Central memory CD8-positive, alpha-beta T cell (primary cell): ENCODE measurements around the gene JAK1.

ENCODE experiments used
- ATAC-seq: fragments of 150-1000 bp; cut with Tn5 transposase; replicated peaks from 2 replicates; pipeline ENCODE4 v1.10.0; 2022; ENCODE audit warnings: mild to moderate bottlenecking, moderate FRiP score, moderate number of reproducible peaks; ENCODE audit not compliant: poor library complexity, severe bottlenecking; ENCODE audit errors: extremely low read depth
- DNase-seq, 2 donors: peaks; one replicate each; pipeline ENCODE4 v3.0.0; 2021; ENCODE audit warnings: low spot score in 2 of 2
- H3K27ac Mint-ChIP-seq: one replicate; pipeline ENCODE4 v1.8.0; 2022; ENCODE audit warnings: low read depth, mild to moderate bottlenecking, moderate library complexity, mixed read lengths
- H3K27me3 Mint-ChIP-seq: one replicate; pipeline ENCODE4 v1.8.0; 2022; ENCODE audit warnings: mixed read lengths
- H3K36me3 Mint-ChIP-seq: one replicate; pipeline ENCODE4 v1.8.0; 2022; ENCODE audit warnings: mild to moderate bottlenecking, moderate library complexity, mixed read lengths; ENCODE audit not compliant: insufficient read depth
- H3K4me1 Mint-ChIP-seq: one replicate; pipeline ENCODE4 v1.8.0; 2022; ENCODE audit warnings: mixed read lengths
- H3K4me3 Mint-ChIP-seq: one replicate; pipeline ENCODE4 v1.8.0; 2022; ENCODE audit warnings: mild to moderate bottlenecking, moderate library complexity, mixed read lengths
- H3K9me3 Mint-ChIP-seq: one replicate; pipeline ENCODE4 v1.8.0; 2022; ENCODE audit warnings: mixed read lengths

Gene JAK1

DNA sequence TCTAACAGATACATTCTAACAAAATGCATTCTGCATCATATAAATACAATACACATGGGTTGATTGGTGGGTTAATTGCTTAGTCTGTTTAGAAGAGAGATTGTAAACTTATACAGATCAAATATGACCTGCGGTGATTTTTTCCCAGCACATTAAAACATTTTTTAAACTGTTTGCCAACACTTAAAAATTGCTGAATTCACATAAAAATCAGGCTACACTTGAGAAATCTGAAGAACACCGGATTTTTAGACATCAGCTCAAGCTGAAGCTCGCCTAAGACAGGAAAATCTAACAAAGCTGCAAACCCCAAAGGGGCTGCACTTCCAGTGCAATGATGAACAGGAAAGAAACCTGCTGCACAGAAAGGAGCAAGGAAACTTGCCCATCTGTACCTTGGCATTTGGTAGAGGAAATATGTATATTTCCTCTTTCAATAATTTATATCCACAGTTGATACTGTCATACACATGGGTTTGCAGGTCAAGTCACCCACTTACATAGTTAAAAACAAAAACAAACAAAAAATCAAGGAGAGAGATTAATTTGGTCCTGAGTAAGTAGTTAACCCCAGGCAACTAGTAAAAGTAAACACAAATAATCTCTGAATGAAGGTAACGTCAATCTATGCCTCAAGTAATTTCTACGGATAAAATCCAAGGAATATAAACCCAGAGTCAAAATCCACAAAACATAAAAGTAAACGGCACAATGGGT is 30.4 kb upstream of the JAK1 start:
- H3K4me1 Mint-ChIP-seq = peaks cover 7% of the 10 kb centered on the region

DNA sequence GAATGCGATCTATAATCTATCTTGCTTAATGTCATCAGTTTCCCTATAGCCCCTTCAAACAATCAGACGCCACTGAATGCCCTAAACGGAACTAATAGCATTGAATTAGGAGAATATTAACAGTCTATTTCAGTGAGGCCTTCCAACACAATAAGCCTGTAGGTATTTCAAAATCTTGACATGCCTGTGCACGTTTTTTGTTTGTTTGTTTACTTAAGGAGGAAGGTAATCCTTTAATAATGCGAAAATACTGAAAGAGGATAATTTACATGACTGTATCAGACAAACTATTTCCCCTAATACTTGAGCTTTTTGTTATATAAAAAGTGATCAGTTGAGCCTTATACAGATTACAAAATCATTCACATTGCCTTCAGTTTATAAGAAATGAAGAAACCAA is 29.0 kb upstream of the JAK1 start:
- DNase-seq (no peak), ATAC-seq (no peak)
- Mint-ChIP-seq H3K4me3 (no peak overlapping the region), H3K36me3 (no peaks in the 10 kb centered on the region), H3K4me1 (no peaks in the 10 kb centered on the region), H3K27me3 (no peaks in the 10 kb centered on the region), H3K27ac (no peak overlapping the region), H3K9me3 (no peaks in the 10 kb centered on the region)

More for the DNA sequence above, 30.4 kb upstream of the JAK1 start:
- Mint-ChIP-seq H3K4me3 (no peak overlapping the region), H3K9me3 (no peaks in the 10 kb centered on the region), H3K36me3 (peaks cover 1% of the 10 kb centered on the region), H3K27me3 (no peaks in the 10 kb centered on the region), H3K27ac (peak overlapping the region; percentile 1)
- ATAC-seq = no peak
- no peak for DNase-seq

DNA sequence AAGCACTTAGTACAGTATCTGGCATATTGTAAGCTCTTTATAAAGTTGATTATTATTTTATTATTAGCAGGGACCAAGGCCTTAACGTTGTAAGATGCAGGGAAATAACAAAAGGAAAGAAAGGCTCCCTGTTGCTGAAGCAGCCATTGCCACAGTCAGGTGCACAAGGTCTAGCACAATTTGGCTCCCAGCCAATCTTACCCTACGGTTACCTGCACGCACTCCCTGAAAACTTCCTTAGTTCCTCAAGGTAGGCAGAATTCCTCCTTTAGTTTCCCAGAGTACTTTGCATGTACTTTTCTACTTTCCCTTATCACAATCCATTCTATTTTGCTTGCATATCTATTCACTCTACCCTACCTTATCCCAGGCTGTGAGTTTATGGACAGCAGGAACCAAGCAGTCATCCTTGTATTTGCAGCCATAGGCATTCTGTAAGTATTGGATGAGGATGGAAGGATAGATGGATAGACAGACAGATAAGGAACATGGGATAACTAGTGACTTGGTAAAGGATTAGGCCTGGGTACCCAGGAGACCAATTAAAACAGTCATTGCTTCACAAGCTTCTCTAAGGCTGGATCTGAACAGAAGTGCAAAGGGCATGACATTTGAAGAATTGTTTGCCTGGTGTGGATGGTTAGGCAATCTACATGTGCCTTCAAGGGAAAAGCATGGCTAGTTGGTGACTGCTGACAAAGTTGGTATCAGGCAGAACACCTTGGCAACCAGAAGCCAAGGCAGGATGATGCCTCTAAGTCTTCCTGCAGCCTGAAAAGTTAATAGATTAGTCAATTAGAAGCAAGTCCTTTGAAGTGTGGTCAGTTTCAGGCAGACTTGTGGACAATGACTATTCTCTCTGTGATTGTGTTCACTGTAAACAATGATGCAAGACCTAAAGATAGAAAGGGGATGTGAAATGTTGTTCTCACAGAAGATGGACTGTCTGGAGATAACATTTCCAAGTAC is 20.8 kb upstream of the JAK1 start:
- H3K27me3 Mint-ChIP-seq = no peaks in the 10 kb centered on the region
- H3K9me3 Mint-ChIP-seq = no peaks in the 10 kb centered on the region
- no peaks in the 10 kb centered on the region for H3K36me3 Mint-ChIP-seq
- DNase-seq = no peak
- H3K4me1 Mint-ChIP-seq = peaks cover 10% of the 10 kb centered on the region
- H3K4me3 Mint-ChIP-seq = no peak overlapping the region
- H3K27ac Mint-ChIP-seq = no peak overlapping the region
- no peak for ATAC-seq

DNA sequence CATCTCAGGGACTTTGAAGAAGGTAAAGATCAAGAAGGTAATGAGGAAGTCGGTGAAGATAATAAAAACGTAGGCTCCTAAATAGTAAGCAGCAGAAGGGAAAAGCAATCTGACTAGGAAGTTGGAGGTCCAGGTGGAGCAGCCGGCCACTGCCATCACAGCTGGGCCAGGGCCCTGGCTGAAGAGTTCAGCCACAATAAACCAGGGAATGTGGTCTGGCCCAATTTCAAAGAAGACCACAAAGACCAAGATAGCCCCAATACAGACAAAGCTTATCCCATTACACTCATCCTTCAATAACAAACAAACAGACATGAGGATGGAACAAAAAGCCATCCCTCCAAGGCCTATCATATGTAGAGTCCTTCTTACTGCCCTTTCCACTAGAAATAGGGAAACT is 18.4 kb upstream of the JAK1 start:
- ATAC-seq = no peak
- no peak for DNase-seq
- peaks cover 10% of the 10 kb centered on the region for H3K4me1 Mint-ChIP-seq
- H3K4me3 Mint-ChIP-seq = no peak overlapping the region
- no peak overlapping the region for H3K27ac Mint-ChIP-seq
- H3K27me3 Mint-ChIP-seq = no peaks in the 10 kb centered on the region
- H3K36me3 Mint-ChIP-seq = no peaks in the 10 kb centered on the region
- no peaks in the 10 kb centered on the region for H3K9me3 Mint-ChIP-seq

DNA sequence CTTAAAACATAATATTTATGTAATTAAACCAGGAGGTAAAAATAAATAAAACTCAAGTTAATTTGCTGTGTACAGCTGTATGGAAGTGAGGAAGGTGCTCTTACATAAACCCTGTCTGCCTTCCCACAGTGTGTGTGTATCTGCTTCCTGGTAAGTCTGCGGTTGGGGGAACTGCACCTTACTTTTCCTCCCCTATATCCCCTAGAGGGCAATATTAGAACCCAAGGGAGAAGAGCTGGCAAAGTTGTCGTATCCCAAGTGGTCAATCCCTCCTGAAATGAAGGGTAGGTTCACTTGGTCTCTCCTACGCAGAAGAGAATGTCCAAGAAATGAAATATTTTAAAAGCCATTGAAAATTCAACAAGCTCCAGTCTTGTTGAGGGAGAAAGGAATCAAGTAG is 17.8 kb upstream of the JAK1 start:
- DNase-seq (no peak), ATAC-seq (no peak)
- Mint-ChIP-seq H3K4me1 (peaks cover 10% of the 10 kb centered on the region), H3K27ac (peak overlapping the region; percentile 59), H3K36me3 (no peaks in the 10 kb centered on the region), H3K27me3 (no peaks in the 10 kb centered on the region), H3K9me3 (no peaks in the 10 kb centered on the region), H3K4me3 (no peak overlapping the region)

DNA sequence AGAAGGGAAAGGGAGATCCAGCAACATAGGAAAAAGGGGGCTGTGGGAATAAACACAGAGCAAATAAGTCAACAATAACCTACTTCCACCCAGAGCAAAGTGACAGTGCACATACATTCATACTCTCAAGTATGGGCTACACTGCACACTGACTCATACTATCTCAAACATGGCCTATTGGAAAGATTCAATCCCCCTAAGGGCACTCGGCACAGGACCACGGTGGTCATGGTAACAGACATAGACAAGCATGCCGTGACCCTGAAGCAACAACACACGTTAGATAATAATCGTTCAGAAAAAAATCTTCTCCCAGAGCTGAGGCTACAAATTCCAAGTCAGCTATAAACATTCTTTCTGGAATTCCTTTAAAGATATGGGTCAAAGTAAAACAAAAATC is 16.8 kb upstream of the JAK1 start:
- no peak overlapping the region for H3K4me3 Mint-ChIP-seq
- H3K27me3 Mint-ChIP-seq = no peaks in the 10 kb centered on the region

DNA sequence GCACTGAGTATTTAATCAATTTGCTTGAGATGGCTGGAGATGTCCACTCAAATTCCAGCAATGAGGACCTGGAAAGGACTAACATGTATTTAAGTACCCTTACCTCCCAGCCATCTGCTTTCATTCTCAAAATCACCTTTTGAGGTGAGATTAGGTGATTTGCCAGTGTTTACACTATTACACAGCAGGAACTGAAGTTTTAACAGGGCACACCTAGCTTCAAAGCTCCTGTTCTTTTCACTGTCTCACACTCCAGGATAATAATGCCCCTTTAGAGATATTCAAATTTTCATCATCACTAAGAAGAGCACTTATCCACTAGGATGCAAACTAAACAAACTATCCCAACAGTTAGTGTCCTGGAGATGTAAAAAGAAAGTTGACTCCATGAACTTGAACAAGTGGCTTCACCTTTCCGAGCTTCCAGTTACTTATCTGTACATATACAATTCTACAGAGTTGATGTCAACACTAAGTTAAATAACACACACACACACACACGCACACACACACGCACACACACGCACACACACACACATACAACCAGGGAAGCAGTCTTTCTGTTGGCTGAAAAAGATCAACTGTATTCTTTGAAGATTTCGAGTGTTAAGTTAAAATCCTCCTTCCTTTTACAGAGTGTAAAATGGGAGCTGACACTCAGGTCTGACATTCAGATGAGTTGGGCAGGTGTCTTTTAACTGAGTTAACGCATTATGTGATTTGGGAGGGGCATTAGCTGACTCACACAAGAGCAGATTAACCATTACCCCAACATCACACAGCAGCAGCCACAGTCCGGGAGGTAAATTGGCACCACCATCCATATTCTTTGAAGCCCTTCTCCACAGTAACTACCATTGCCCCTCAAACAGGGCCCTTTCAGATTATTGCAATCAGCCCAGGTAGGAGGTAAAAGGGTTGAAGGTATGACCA is 15.5 kb upstream of the JAK1 start:
- DNase-seq (no peak), ATAC-seq (no peak)
- Mint-ChIP-seq H3K27ac (no peak overlapping the region), H3K36me3 (no peaks in the 10 kb centered on the region), H3K27me3 (no peaks in the 10 kb centered on the region), H3K9me3 (no peaks in the 10 kb centered on the region), H3K4me1 (peaks cover 10% of the 10 kb centered on the region), H3K4me3 (no peak overlapping the region)

More for the DNA sequence above, 16.8 kb upstream of the JAK1 start:
- DNase-seq = no peak
- Mint-ChIP-seq H3K27ac (no peak overlapping the region), H3K4me1 (peaks cover 10% of the 10 kb centered on the region), H3K9me3 (no peaks in the 10 kb centered on the region), H3K36me3 (no peaks in the 10 kb centered on the region)
- no peak for ATAC-seq

DNA sequence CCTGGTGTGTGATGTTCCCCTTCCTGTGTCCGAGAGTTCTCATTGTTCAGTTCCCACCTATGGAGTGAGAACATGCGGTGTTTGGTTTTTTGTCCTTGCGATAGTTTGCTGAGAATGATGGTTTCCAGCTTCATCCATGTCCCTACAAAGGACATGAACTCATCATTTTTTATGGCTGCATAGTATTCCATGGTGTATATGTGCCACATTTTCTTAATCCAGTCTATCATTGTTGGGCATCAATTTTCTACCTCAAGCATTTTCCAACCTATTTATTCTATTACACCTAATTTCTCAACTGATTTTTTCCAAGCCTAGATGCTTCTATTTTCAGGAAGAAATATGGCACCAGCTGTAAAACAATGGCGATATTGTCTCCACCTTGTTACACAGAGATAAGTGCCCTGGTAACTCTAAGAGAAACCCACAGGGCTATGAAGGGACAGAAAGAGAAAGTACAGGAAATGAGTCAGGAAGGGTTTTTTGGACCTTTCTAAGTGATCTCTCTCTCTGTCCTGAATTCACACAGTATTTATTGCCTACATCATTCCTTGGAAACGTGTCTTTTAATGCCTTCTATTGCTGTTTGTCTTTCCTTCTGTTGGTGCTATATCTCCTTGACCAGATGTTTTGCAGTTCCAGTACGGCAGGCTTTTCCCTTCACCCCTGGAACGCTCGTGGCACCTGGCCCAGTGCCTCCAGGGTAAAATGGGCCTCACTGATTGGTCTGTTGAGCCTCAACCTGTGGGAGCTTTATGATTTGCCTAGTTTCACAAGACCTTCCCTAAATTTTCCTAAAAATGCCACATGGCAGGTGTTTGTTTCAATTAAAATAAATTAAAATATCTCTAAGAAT is 14.6 kb upstream of the JAK1 start:
- Mint-ChIP-seq H3K4me1 (peaks cover 10% of the 10 kb centered on the region), H3K27ac (no peak overlapping the region), H3K4me3 (no peak overlapping the region), H3K36me3 (no peaks in the 10 kb centered on the region), H3K27me3 (no peaks in the 10 kb centered on the region), H3K9me3 (no peaks in the 10 kb centered on the region)
- ATAC-seq (no peak), DNase-seq (no peak)

DNA sequence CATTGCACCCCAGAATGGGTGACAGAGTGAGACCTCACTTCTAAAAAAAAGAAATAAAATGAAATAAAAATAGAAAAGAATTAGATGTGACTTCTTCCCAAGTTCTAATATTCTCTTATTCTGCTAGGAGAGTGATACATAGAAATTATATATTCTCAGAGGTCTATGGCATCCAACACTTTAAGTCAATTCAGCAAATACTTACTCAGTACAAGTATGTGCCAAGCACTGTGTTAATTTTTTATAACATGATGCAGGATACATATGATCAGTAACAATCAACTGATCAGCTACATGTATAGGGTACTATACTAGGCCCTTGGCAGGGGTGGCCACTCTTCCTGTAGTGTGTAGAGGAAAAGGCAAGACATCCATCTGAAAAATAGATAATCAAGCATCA is 13.0 kb upstream of the JAK1 start:
- Mint-ChIP-seq H3K27ac (no peak overlapping the region), H3K4me3 (no peak overlapping the region), H3K4me1 (peaks cover 4% of the 10 kb centered on the region), H3K27me3 (no peaks in the 10 kb centered on the region), H3K9me3 (no peaks in the 10 kb centered on the region), H3K36me3 (no peaks in the 10 kb centered on the region)
- ATAC-seq (no peak), DNase-seq (no peak)

DNA sequence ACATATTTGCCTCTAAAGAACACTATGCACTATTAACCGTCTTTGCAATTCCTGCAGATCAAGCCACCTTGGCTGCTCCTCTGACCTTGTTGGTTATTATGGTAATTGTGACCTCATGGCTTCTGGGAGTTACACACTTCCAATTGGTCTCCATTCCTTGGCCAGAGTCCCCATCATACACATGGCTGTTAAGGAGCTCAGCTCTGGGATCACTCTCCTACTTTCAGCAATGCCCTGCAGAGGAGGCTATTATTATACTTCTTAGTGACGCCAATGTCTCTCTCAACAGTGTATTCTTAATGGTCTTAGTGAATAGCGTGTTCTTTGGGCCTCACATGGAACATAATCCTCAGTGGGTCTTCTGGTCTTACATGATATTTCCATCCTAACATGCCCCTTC is 10.0 kb upstream of the JAK1 start:
- Mint-ChIP-seq H3K36me3 (no peaks in the 10 kb centered on the region), H3K4me3 (no peak overlapping the region), H3K27me3 (no peaks in the 10 kb centered on the region), H3K4me1 (peaks cover 6% of the 10 kb centered on the region), H3K9me3 (no peaks in the 10 kb centered on the region), H3K27ac (no peak overlapping the region)
- no peak for ATAC-seq
- no peak for DNase-seq

DNA sequence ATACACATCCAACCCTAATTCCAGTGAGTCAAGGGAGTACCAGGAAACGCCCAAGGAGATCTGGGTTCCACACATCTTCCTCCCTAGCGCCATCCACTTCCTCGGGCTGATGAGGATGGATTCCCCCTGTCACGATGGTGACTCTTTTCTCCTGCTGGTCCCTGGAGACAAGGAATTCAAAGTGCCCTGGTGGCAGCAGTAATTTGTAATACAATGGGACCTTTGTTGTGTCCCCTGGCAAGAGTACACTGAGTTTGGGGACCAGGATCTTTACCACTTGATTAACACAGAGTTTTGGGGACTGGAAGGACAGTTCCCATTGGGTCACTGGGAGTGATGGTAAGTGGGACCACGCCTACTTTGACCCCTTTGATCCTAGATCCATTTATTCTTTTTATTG is 9.4 kb upstream of the JAK1 start:
- H3K4me1 Mint-ChIP-seq = peaks cover 6% of the 10 kb centered on the region
- no peaks in the 10 kb centered on the region for H3K36me3 Mint-ChIP-seq
- H3K9me3 Mint-ChIP-seq = no peaks in the 10 kb centered on the region
- DNase-seq (no peak), ATAC-seq (no peak)
- H3K4me3 Mint-ChIP-seq = no peak overlapping the region
- no peak overlapping the region for H3K27ac Mint-ChIP-seq
- H3K27me3 Mint-ChIP-seq = no peaks in the 10 kb centered on the region
